SK-N-SH (cell line): ENCODE results near the gene CDC42EP3. TPM values are rescaled to one million over a fixed set of nuclear protein-coding genes. Genes with fewer than 3 reads are reported as not detected.
A peak's percentile ranks its signal among the peaks of the same experiment; 100 is the strongest.

ENCODE experiments used
- CTCF ChIA-PET: fragments of 300-600, 350-600 bp; formaldehyde crosslinking; extraction: SDS; loops from one replicate; lab custom pipeline; 2021; lab: Yijun Ruan, JAX
- POLR2A ChIA-PET: fragments of 350-600 bp; sonication (Branson Sonifier 250); formaldehyde crosslinking; extraction: SDS; loops from one replicate; lab custom pipeline; 2020; ENCODE audit warnings: antibody characterized with exemption, inconsistent platforms; lab: Yijun Ruan, JAX
- DNase-seq: peaks from one replicate; pipeline ENCODE4 v3.0.0; 2012
- H2AFZ ChIP-seq: fragments of 200-600 bp; sonication (generic); 2 replicates; pipeline ENCODE4 v1.8.1; 2016; ENCODE audit warnings: antibody characterized with exemption, mild to moderate bottlenecking, low read depth
- H3F3A ChIP-seq: fragments of 200-600 bp; sonication (generic); replicated peaks from 2 replicates; pipeline ENCODE3; 2016; ENCODE audit warnings: antibody characterized with exemption, mild to moderate bottlenecking; ENCODE audit not compliant: insufficient read depth
- H3K27ac ChIP-seq, 2 experiments: fragments of 200-500 bp in 1 of 2; fragments of 200-600 bp in 1 of 2; sonication (Bioruptor generic) in 1 of 2; sonication (generic), shearing (Covaris generic) in 1 of 2; 2 replicates each; pipeline versions ENCODE4 v1.5.1 to v1.6.1; 2014 to 2016; ENCODE audit warnings: low read depth in 2 of 2, inconsistent platforms in 1 of 2, low read length in 1 of 2, mild to moderate bottlenecking in 1 of 2, mixed read lengths in 1 of 2
- H3K27me3 ChIP-seq: fragments of 200-600 bp; sonication (generic), shearing (Covaris generic); 2 replicates; pipeline ENCODE4 v1.6.1; 2016; ENCODE audit warnings: mixed run types; ENCODE audit not compliant: insufficient read depth
- H3K36me3 ChIP-seq, 2 experiments: fragments of 200-500 bp in 1 of 2; fragments of 200-600 bp in 1 of 2; sonication (Bioruptor generic) in 1 of 2; sonication (generic) in 1 of 2; replicated peaks in 1 of 2; 2 replicates each; pipeline versions ENCODE3 to v1.5.1; 2014 to 2016; ENCODE audit warnings: low read length in 1 of 2, mild to moderate bottlenecking in 1 of 2; ENCODE audit not compliant: insufficient read depth in 2 of 2, control insufficient read depth in 1 of 2
- H3K4me1 ChIP-seq, 2 experiments: fragments of 200-500 bp in 1 of 2; fragments of 200-600 bp in 1 of 2; sonication (Bioruptor generic) in 1 of 2; sonication (generic), shearing (Covaris generic) in 1 of 2; 2 replicates each; pipeline versions ENCODE4 v1.5.1 to v1.6.1; 2014 to 2016; ENCODE audit warnings: low read depth in 1 of 2, low read length in 1 of 2, mixed run types in 1 of 2; ENCODE audit not compliant: insufficient read depth in 2 of 2, control insufficient read depth in 1 of 2
- H3K4me2 ChIP-seq: fragments of 200-600 bp; sonication (generic), shearing (Covaris generic); 2 replicates; pipeline ENCODE4 v1.6.1; 2017; ENCODE audit warnings: mixed run types
- H3K4me3 ChIP-seq, 2 experiments: fragments of 200-500 bp in 1 of 2; fragments of 200-600 bp in 1 of 2; sonication (Bioruptor generic) in 1 of 2; sonication (generic), shearing (Covaris generic) in 1 of 2; 2 replicates each; pipeline versions ENCODE4 v1.5.1 to v1.8.1; 2014 to 2016; ENCODE audit warnings: low read depth in 2 of 2, inconsistent platforms in 1 of 2, low read length in 1 of 2, mild to moderate bottlenecking in 1 of 2, mixed read lengths in 1 of 2, moderate library complexity in 1 of 2
- H3K79me2 ChIP-seq: fragments of 200-600 bp; sonication (generic); 2 replicates; pipeline ENCODE4 v1.8.1; 2017; ENCODE audit warnings: mild to moderate bottlenecking; ENCODE audit not compliant: insufficient read depth
- H3K9ac ChIP-seq: fragments of 200-600 bp; sonication (generic); 2 replicates; pipeline ENCODE4 v1.6.1; 2017; ENCODE audit warnings: mixed run types
- H3K9me2 ChIP-seq: fragments of 200-600 bp; sonication (generic); 2 replicates; pipeline ENCODE4 v1.6.1; 2017; ENCODE audit warnings: mixed run types
- H3K9me3 ChIP-seq: fragments of 200-600 bp; sonication (generic); 2 replicates; pipeline ENCODE4 v1.6.1; 2017; ENCODE audit warnings: mixed run types, mild to moderate bottlenecking, moderate library complexity
- H4K20me1 ChIP-seq: fragments of 200-600 bp; sonication (generic); 2 replicates; pipeline ENCODE4 v1.6.1; 2017; ENCODE audit warnings: mild to moderate bottlenecking, mixed run types; ENCODE audit not compliant: insufficient read depth
- CHD2 ChIP-seq: fragments of 150-350 bp; IDR thresholded peaks from 2 replicates; pipeline ENCODE4 v1.6.1; 2018; ENCODE audit warnings: low read length; ENCODE audit not compliant: partially characterized antibody
- ELF1 ChIP-seq: IDR thresholded peaks from 2 replicates; pipeline ENCODE4 v1.4.0; 2012
- EP300 ChIP-seq, 2 experiments: IDR thresholded peaks; 2 replicates each; pipeline versions ENCODE4 v1.4.0 to v1.6.1; 2012; ENCODE audit warnings: borderline replicate concordance in 1 of 2, low read depth in 1 of 2, low read length in 1 of 2
- EZH2phosphoT487 ChIP-seq: fragments of 200-600 bp; sonication (generic); IDR thresholded peaks from 2 replicates; pipeline ENCODE4 v1.6.1; 2017; ENCODE audit warnings: low read depth, mixed run types, mild to moderate bottlenecking, antibody characterized with exemption, moderate library complexity, borderline replicate concordance
- FOSL2 ChIP-seq: IDR thresholded peaks from 2 replicates; pipeline ENCODE4 v1.4.0; 2012; ENCODE audit warnings: low read depth, mild to moderate bottlenecking, moderate library complexity, borderline replicate concordance
- JUND ChIP-seq: IDR thresholded peaks from 2 replicates; pipeline ENCODE4 v1.4.0; 2012
- NFIC ChIP-seq: IDR thresholded peaks from 2 replicates; pipeline ENCODE4 v1.4.0; 2012; ENCODE audit warnings: borderline replicate concordance
- RCOR1 ChIP-seq: fragments of 150-350 bp; IDR thresholded peaks from 2 replicates; pipeline ENCODE4 v1.6.1; 2017; ENCODE audit warnings: antibody characterized with exemption, low read length
- RFX5 ChIP-seq: IDR thresholded peaks from 2 replicates; pipeline ENCODE4 v1.6.1; 2012; ENCODE audit warnings: mild to moderate bottlenecking, improper control_type of control experiment, low read length
- SMC3 ChIP-seq: IDR thresholded peaks from 2 replicates; pipeline ENCODE4 v1.6.1; 2012; ENCODE audit warnings: low read depth, low read length, improper control_type of control experiment
- TAF1 ChIP-seq: IDR thresholded peaks from 2 replicates; pipeline ENCODE4 v1.6.1; 2012; ENCODE audit warnings: low read depth, mild to moderate bottlenecking, low read length, moderate library complexity, borderline replicate concordance
- TCF12 ChIP-seq: IDR thresholded peaks from 2 replicates; pipeline ENCODE4 v1.4.0; 2012
- TEAD4 ChIP-seq: IDR thresholded peaks from 2 replicates; pipeline ENCODE4 v1.4.0; 2012; ENCODE audit warnings: mild to moderate bottlenecking, borderline replicate concordance; ENCODE audit not compliant: insufficient read depth
- USF1 ChIP-seq: IDR thresholded peaks from 2 replicates; pipeline ENCODE4 v1.4.0; 2012; ENCODE audit warnings: low read depth, borderline replicate concordance
- USF2 ChIP-seq: fragments of 150-350 bp; IDR thresholded peaks from 2 replicates; pipeline ENCODE4 v1.6.1; 2017; ENCODE audit warnings: antibody characterized with exemption, low read length, low read depth, borderline replicate concordance
- WGBS: methylation state at CpG from one replicate; pipeline ENCODE4 v1.1.6; 2017; ENCODE audit warnings: low lambda C conversion rate; 5-methylcytosine and 5-hydroxymethylcytosine counted together
- polyA plus RNA-seq, 3 experiments: library from polyadenylated mRNA; depleted of rRNA; stranded (reverse); fragments of >200 nt; gene quantifications; 2 replicates each; pipeline ENCODE4 v1.2.3, GENCODE V29; 2012
- TF ChIP-seq, protein P1 (sequence below): IDR thresholded peaks from 2 replicates; pipeline ENCODE4; 2012
- TF ChIP-seq, protein P2 (sequence below): IDR thresholded peaks from 2 replicates; pipeline ENCODE4 v1.4.0; 2012; ENCODE audit warnings: low read depth

CDC42EP3 gene
- polyA plus RNA-seq, 1 of the 3 experiments (the other 2 are of a cell fraction) = 87.5 TPM

GRCh38 chr2:37627710-37628109, 43.7 kb downstream of the CDC42EP3 start:
- Histone ChIP-seq H2AFZ (no peak overlapping the region), H3K4me1 (peaks cover 28 to 31% of the 10 kb centered on the region in 2 experiments; a peak in 3 of 4 replicates), H3K27ac (no peak overlapping the region), H3K9me3 (no peaks in the 10 kb centered on the region), H3K9ac (no peak overlapping the region), H3K79me2 (no peaks in the 10 kb centered on the region), H3K4me3 (no peak overlapping the region), H3K4me2 (no peak overlapping the region), H3K36me3 (no peaks in the 10 kb centered on the region), H3F3A (peaks cover 19% of the 10 kb centered on the region), H4K20me1 (no peaks in the 10 kb centered on the region), H3K27me3 (no peaks in the 10 kb centered on the region), H3K9me2 (no peaks in the 10 kb centered on the region)
- CTCF ChIA-PET = interaction anchor here (0.9 to 2.2 kb wide), 3 partner anchors 8 to 250 kb away, joined by 3 to 7 read pairs (median 5); no protein-coding TSS in a partner anchor
- no peak for DNase-seq
- POLR2A ChIA-PET = no interaction called here
- no peak for TF ChIP-seq CHD2

DNA sequence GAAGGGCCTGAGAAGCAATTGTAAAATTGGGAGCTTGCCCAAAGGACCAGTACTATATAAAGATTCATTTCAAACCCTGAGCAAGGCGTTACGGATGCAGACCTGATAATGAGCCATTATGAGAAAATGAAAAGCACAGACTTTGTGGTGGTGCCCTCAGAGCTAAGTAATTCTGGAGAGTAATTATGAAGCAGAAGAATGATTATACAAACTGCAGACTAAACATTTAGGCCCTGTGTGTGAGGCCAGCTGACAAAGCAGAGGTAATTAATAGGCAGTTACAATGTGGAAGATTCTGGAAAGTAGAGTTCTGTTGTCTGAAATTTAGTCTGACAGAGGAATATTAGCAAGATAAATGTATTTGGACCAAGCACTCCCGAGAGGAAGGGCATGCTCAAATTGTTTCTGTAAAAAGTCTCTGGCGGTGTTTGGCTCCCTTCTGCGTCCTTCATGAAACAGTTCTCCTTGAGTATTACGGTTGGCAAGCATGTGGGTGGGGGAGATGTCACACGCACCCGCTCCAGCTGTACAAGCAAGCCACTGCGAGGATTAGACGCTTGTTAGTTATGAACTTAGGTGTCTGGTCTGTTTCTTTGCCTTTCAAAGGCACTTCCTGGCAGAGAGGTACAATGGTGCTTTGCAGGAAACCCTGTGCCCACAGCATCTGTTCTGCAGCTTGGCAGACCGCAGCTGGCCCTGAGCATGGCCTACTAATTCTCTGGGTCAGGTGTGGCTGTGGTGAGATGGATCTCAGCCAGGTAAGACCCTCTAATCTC, 45.5 kb downstream of the CDC42EP3 start:
- H3K27me3 ChIP-seq = no peaks in the 10 kb centered on the region
- H3K36me3 ChIP-seq = no peaks in the 10 kb centered on the region
- H3K27ac ChIP-seq = peak overlapping the region; percentile 65 to 79
- ChIA-PET CTCF (interaction anchor here (0.9 to 1.6 kb wide), 4 partner anchors 16 to 283 kb away, joined by 3 to 6 read pairs (median 4); no protein-coding TSS in a partner anchor), POLR2A (interaction anchor here (1.1 kb wide), 1 partner anchor 46 kb away, joined by 3 read pairs; no protein-coding TSS in a partner anchor)
- no peak for TF ChIP-seq ELF1
- peak; percentile 54; the same call in 1 of the 2 replicates for TF ChIP-seq TCF12
- TF ChIP-seq USF1 = no peak
- H3K9me2 ChIP-seq = no peaks in the 10 kb centered on the region
- no peaks in the 10 kb centered on the region for H3K9me3 ChIP-seq
- DNase-seq = no peak
- H2AFZ ChIP-seq = no peak overlapping the region
- whole genome bisulfite sequencing = 89% methylated on average over 10 of the region's 11 CpGs
- H3K79me2 ChIP-seq = no peaks in the 10 kb centered on the region
- no peaks in the 10 kb centered on the region for H4K20me1 ChIP-seq
- peaks cover 16 to 19% of the 10 kb centered on the region in 2 experiments; a peak in 2 of 4 replicates for H3K4me1 ChIP-seq
- H3K4me2 ChIP-seq = no peak overlapping the region
- peaks cover 19% of the 10 kb centered on the region for H3F3A ChIP-seq
- H3K9ac ChIP-seq = no peak overlapping the region
- H3K4me3 ChIP-seq = no peak overlapping the region

DNA sequence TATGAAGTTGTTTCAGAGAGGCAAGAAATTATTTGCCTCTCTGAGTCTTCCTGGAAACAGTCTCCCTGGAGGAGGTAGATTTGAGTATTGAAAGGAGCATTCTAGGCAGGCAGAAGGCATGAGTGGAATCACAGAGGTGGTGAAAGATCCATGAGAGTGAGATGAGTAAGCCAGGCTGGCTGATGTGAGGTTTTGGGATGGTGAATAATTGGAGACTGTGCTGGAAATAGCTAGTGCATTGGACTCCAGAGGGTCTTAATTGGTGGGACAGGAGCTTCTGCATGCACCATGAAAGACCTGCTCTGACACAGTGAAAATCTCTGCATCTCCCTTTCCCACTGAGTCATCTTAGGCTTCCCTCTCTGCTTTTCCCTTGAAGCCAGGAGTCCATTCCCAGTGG, 46.3 kb downstream of the CDC42EP3 start:
- no peaks in the 10 kb centered on the region for H3K9me2 ChIP-seq
- ChIA-PET POLR2A (interaction anchor here (1.1 kb wide), 1 partner anchor 47 kb away, joined by 3 read pairs; no protein-coding TSS in a partner anchor), CTCF (interaction anchor here (0.9 to 1.6 kb wide), 4 partner anchors 15 to 282 kb away, joined by 3 to 6 read pairs (median 4); no protein-coding TSS in a partner anchor)
- H3K4me3 ChIP-seq = no peak overlapping the region
- H3K4me2 ChIP-seq = 0 out of 2 replicates have a peak overlapping the region, but pooled peaks have one; percentile 2
- H3K27ac ChIP-seq = peak overlapping the region; percentile 65 to 79; a peak in 3 of 4 replicates
- no peak overlapping the region for H2AFZ ChIP-seq
- no peak overlapping the region; the same call in 1 of the 2 replicates for H3K9ac ChIP-seq
- peaks cover 19% of the 10 kb centered on the region for H3F3A ChIP-seq
- H3K79me2 ChIP-seq = no peaks in the 10 kb centered on the region
- H3K4me1 ChIP-seq = peaks cover 16 to 19% of the 10 kb centered on the region in 2 experiments; a peak in 2 of 4 replicates
- DNase-seq = no peak
- no peaks in the 10 kb centered on the region for H3K36me3 ChIP-seq
- no peaks in the 10 kb centered on the region for H3K9me3 ChIP-seq
- no peaks in the 10 kb centered on the region for H4K20me1 ChIP-seq
- H3K27me3 ChIP-seq = no peaks in the 10 kb centered on the region
- TF ChIP-seq TEAD4 (peak; percentile 30; the same call in 1 of the 2 replicates), RCOR1 (no peak), USF2 (no peak), TCF12 (peak; percentile 29; the same call in 1 of the 2 replicates), SMC3 (no peak), NFIC (peak; percentile 17; the same call in 1 of the 2 replicates), JUND (peak; percentile 50; the same call in 1 of the 2 replicates), TAF1 (no peak), EP300 (IDR thresholded peaks at IDR 0.05; ENCODE audit: borderline replicate concordance in 1 of 2, low read depth in 1 of 2, low read length in 1 of 2) (0 out of 4 replicates have a peak, but pooled peaks of 1 of the 2 experiments have one; percentile 16), FOSL2 (peak; percentile 53; the same call in 1 of the 2 replicates), EZH2phosphoT487 (no peak), RFX5 (no peak)
- TF ChIP-seq, protein P1, sequence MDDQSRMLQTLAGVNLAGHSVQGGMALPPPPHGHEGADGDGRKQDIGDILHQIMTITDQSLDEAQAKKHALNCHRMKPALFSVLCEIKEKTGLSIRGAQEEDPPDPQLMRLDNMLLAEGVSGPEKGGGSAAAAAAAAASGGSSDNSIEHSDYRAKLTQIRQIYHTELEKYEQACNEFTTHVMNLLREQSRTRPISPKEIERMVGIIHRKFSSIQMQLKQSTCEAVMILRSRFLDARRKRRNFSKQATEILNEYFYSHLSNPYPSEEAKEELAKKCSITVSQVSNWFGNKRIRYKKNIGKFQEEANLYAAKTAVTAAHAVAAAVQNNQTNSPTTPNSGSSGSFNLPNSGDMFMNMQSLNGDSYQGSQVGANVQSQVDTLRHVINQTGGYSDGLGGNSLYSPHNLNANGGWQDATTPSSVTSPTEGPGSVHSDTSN = peak; percentile 51
- TF ChIP-seq, protein P2, sequence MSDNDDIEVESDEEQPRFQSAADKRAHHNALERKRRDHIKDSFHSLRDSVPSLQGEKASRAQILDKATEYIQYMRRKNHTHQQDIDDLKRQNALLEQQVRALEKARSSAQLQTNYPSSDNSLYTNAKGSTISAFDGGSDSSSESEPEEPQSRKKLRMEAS = 0 out of 2 replicates have a peak, but pooled peaks have one; percentile 8
